ENCODE results near the gene SLC25A4. TPM values are rescaled to one million over a fixed set of nuclear protein-coding genes. Genes with fewer than 3 reads are reported as not detected.

The SLC25A4 gene
- total and polyA plus RNA-seq, 8 donors = 11.3 to 57.3 (median 16.0) TPM

DNA sequence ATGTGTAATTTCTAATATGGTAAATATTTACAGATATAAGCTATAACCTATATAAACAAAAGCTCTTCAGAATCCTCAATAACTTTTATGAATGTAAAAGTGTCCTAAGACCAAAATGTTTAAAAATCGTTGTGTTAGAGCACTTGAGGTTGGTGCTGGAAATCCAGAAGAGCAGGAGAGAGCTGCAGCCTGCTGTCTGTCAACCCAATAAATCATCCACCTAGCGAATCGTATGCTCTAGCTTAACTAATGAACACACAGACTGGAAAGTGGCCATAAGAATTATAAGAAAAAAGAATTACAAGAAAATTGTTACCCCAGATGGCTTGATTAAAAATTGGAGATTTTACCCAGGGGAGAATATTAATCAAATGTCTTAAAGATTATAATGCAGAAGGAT, 43.7 kb downstream of the SLC25A4 start:
- ATAC-seq = no peak
- H3K27me3 ChIP-seq = no peaks in the 10 kb centered on the region
- no peak overlapping the region for H3K27ac ChIP-seq
- H3K4me1 ChIP-seq = peaks cover 0 to 8% of the 10 kb centered on the region in 2 donors
- H3K36me3 ChIP-seq = peaks cover 0 to 24% of the 10 kb centered on the region in 2 donors
- no peaks in the 10 kb centered on the region for H3K9me3 ChIP-seq
- no peak for DNase-seq
- intact Hi-C loops (cut with DNase I) = no loop called here
- TF ChIP-seq, protein P1, sequence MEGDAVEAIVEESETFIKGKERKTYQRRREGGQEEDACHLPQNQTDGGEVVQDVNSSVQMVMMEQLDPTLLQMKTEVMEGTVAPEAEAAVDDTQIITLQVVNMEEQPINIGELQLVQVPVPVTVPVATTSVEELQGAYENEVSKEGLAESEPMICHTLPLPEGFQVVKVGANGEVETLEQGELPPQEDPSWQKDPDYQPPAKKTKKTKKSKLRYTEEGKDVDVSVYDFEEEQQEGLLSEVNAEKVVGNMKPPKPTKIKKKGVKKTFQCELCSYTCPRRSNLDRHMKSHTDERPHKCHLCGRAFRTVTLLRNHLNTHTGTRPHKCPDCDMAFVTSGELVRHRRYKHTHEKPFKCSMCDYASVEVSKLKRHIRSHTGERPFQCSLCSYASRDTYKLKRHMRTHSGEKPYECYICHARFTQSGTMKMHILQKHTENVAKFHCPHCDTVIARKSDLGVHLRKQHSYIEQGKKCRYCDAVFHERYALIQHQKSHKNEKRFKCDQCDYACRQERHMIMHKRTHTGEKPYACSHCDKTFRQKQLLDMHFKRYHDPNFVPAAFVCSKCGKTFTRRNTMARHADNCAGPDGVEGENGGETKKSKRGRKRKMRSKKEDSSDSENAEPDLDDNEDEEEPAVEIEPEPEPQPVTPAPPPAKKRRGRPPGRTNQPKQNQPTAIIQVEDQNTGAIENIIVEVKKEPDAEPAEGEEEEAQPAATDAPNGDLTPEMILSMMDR (IDR thresholded peaks at IDR 0.05) = no peak
- H3K4me3 ChIP-seq = no peak overlapping the region

DNA sequence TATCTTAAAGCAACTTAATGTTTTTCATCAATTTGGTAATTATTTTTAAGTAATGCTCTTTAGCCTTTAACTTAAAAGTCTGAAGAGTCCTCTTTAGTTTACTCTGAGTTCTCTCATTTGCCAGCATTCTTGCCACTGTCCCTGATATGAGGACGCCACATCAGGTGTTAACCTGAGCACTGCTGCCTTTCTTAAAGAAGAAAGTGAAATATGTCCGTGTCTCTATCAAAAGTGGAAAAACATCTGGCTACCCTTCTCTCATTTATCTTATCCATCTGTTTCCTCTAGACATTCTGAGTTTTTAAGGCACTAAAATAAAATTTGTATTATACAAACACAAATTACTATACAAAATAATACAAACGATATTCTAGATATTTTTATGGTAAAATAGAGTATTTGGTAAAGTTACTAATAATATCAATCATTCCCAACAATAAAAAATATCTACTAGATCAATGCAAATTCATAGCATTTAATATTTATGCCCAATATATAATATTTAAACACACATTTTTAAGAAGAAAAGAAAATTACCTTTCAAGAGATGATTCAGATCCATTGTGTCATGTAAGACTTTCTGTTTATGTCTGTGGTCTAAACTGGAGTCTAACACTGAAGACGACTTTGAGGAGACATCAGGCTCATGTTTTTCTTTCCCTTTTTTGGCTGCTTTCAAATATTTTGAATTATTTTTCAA, 46.7 kb downstream of the SLC25A4 start:
- intact Hi-C loops (cut with DNase I) = no loop called here
- TF ChIP-seq, protein P1 (IDR thresholded peaks at IDR 0.05) = no peak
- H3K36me3 ChIP-seq = peaks cover 0 to 24% of the 10 kb centered on the region in 2 donors
- H3K9me3 ChIP-seq = no peaks in the 10 kb centered on the region
- DNase-seq (no peak), ATAC-seq (no peak)
- H3K4me3 ChIP-seq = no peak overlapping the region
- no peaks in the 10 kb centered on the region for H3K4me1 ChIP-seq
- no peak overlapping the region for H3K27ac ChIP-seq
- H3K27me3 ChIP-seq = no peaks in the 10 kb centered on the region

DNA sequence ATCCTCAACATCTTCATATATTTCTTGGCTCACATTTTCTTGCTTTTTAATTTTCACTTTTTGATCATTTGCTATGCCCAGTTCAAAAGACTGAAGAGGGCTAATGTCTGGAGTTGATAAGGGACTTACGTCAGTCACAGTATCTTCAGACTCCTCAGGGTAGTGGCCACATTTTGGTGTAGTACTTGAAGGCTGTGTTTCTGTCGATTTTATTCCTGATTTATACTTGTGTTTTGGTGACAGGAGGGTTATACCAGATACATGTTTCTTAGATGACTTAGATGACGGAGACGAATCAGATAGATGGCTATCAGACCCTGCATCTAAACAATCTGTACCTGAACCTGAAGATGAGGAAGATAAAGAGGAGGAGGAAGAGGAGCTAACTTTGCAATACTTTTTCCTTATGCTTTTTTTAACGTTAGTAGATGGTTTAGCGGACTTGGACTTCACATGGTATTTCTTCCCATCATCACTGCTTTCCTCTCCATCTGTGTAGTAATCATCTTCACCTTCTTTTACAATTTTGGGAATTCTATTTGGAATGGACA, 47.3 kb downstream of the SLC25A4 start:
- H3K36me3 ChIP-seq = peaks cover 0 to 24% of the 10 kb centered on the region in 2 donors
- H3K9me3 ChIP-seq = no peaks in the 10 kb centered on the region
- intact Hi-C loops (cut with DNase I) = no loop called here
- H3K4me1 ChIP-seq = no peaks in the 10 kb centered on the region
- ATAC-seq = no peak
- no peaks in the 10 kb centered on the region for H3K27me3 ChIP-seq
- H3K27ac ChIP-seq = no peak overlapping the region
- no peak for DNase-seq
- H3K4me3 ChIP-seq = no peak overlapping the region
- TF ChIP-seq, protein P1 (IDR thresholded peaks at IDR 0.05) = no peak

DNA sequence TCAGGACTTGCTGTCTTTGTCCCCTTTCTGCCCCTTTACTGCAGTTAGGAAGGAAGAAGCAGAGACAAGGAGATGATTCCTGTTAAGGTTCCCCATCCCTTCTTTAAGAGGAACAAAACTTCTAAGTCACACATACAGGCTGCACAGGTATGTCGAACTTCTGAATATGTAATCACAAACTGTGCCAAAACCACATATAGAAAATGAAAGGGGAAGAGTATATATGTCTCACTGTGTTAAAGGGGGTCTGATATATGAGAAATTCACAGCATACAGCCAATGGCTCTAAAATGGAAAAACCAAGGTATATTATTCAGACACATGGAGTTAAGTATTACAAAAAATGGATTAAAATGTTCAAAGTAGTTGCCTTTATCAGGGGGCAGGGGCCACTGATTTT, 49.0 kb downstream of the SLC25A4 start:
- DNase-seq (no peak), ATAC-seq (no peak)
- H3K4me1 ChIP-seq = no peaks in the 10 kb centered on the region
- no peaks in the 10 kb centered on the region for H3K9me3 ChIP-seq
- H3K27ac ChIP-seq = no peak overlapping the region
- peaks cover 0 to 24% of the 10 kb centered on the region in 2 donors for H3K36me3 ChIP-seq
- TF ChIP-seq, protein P1 (IDR thresholded peaks at IDR 0.05) = no peak
- no peak overlapping the region for H3K4me3 ChIP-seq
- H3K27me3 ChIP-seq = no peaks in the 10 kb centered on the region
- intact Hi-C loops (cut with DNase I) = no loop called here

DNA sequence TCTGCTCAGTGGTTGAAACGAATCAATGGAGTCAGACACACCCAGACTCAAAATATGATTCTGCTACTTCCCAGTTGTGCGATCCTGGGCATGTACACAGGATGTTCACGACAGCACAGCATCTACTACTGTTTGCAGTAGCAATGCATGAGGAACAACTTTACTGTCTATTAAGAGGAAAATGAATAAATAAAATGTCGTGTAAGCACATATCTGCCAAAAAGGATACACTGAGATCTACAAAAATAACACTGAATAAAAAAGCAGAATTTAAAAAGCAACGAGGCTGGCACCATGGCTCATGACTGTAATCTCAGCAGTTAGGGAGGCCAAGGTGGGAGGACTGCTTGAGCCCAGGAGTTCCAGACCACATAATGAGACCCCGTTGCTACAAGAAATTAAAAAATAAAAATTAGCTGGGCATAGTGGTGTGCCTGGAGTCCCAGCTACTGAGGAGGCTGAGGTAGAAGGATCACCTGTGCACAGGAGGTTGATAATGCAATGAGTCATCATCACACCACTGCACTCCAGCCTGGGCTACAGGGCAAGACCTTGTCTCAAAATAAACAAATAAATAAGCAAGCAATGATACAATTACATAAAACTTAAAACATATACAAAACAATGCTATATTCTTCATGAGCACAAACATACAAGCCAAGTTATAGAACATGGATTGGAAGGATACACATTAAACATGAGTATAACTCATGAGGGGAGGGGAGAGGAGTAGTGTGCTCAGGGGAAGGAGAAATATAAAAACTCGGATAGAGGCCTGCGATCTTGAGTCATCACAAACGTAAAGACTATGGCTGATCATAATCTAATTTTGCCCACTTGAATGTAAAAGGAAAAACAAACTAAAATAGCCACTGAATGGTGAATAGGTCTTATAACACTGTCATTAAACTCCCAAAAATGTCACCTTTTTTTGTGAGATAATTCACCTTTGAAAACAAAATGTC, 52.1 kb downstream of the SLC25A4 start:
- Histone ChIP-seq H3K4me3 (no peak overlapping the region), H3K27me3 (no peaks in the 10 kb centered on the region), H3K27ac (no peak overlapping the region), H3K9me3 (no peaks in the 10 kb centered on the region), H3K36me3 (peaks cover 0 to 8% of the 10 kb centered on the region in 2 donors), H3K4me1 (no peaks in the 10 kb centered on the region)
- intact Hi-C loops (cut with DNase I) = no loop called here
- TF ChIP-seq, protein P1 (IDR thresholded peaks at IDR 0.05) = no peak
- ATAC-seq (no peak), DNase-seq (no peak)
